NB4 (cell line): ENCODE measurements around the gene HYAL3.
A peak's percentile ranks its signal among the peaks of the same experiment; 100 is the strongest.

ENCODE experiments used
- DNase-seq: peaks from one replicate; pipeline ENCODE4 v3.0.0; 2010; ENCODE audit warnings: low read depth
- H3K4me3 ChIP-seq: one replicate; pipeline ENCODE4 v1.5.1; 2011; ENCODE audit warnings: mild to moderate bottlenecking, low read depth, low read length, moderate library complexity
- MYC ChIP-seq: IDR thresholded peaks from 2 replicates; pipeline ENCODE4 v1.6.1; 2011; ENCODE audit warnings: low read depth, low read length
- POLR2A ChIP-seq: IDR thresholded peaks from 2 replicates; pipeline ENCODE4 v1.6.1; 2011; ENCODE audit warnings: mild to moderate bottlenecking; ENCODE audit not compliant: insufficient read length; ENCODE audit errors: extremely low read depth
- TF ChIP-seq, protein P1 (sequence below): IDR thresholded peaks from one replicate; pipeline ENCODE4 v1.5.1; 2012; ENCODE audit warnings: low read depth, low read length
- TF ChIP-seq, protein P2 (sequence below): IDR thresholded peaks from 2 replicates; pipeline ENCODE4 v1.6.1; 2011; ENCODE audit warnings: low read depth, low read length

Gene HYAL3

DNA sequence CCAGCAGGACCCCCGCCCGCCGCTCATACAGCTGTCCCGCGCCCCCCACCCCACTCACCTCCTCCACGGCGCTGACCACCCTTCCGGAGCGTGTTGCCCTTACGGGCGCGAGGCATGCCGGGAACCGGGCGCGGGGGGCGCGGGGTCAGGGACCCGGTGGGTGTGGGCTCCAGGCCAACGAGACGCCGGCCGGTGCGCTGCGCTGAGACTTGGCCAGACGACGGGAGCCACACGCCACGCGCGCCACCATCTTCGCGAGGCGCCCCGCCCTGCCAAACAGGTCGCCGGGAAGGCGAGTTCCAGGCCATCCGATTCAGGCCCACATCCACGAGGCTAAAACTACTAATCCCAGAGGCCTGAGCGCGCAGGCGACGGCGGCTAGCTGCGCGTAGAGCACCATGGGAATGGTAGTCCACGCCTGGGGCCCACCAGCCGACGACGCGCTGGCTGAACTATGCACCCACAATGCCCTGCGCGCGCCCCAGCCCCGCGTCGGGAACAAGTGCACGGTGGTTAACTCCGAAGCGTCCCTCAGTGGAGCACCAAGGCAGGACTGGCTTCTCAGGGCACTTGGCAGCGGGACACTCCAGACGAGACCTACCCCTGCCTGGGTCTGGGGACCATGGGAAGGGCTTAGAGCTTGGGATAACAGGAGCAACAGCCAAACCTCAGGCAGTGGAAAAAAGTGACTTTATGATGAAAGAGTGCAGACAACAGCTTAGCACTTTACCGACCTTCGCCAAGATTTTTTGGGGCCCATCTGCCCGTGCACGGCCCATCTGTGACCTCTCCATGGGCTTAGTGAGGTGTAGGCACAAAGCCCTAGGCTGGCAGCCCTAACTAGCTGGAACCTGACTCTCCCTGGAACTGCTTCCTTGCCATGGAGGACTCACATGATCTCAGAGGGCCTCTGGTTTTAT lies 6.8 kb downstream of the HYAL3 start, which contains the start of gene IFRD2:
TSS of gene IFRD2 (minus strand) at position 271 of the 920 bp plus-strand sequence. CDS start at position 116, 155 bp downstream.
- H3K4me3 ChIP-seq = peak within 1 kb of the TSS; percentile 98
- peak; percentile 62 for TF ChIP-seq POLR2A
- TF ChIP-seq MYC = peak; percentile 96
- TF ChIP-seq, protein P1, sequence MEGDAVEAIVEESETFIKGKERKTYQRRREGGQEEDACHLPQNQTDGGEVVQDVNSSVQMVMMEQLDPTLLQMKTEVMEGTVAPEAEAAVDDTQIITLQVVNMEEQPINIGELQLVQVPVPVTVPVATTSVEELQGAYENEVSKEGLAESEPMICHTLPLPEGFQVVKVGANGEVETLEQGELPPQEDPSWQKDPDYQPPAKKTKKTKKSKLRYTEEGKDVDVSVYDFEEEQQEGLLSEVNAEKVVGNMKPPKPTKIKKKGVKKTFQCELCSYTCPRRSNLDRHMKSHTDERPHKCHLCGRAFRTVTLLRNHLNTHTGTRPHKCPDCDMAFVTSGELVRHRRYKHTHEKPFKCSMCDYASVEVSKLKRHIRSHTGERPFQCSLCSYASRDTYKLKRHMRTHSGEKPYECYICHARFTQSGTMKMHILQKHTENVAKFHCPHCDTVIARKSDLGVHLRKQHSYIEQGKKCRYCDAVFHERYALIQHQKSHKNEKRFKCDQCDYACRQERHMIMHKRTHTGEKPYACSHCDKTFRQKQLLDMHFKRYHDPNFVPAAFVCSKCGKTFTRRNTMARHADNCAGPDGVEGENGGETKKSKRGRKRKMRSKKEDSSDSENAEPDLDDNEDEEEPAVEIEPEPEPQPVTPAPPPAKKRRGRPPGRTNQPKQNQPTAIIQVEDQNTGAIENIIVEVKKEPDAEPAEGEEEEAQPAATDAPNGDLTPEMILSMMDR = no peak
- TF ChIP-seq, protein P2, sequence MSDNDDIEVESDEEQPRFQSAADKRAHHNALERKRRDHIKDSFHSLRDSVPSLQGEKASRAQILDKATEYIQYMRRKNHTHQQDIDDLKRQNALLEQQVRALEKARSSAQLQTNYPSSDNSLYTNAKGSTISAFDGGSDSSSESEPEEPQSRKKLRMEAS = peak; percentile 88
- DNase-seq = peak; percentile 99

DNA sequence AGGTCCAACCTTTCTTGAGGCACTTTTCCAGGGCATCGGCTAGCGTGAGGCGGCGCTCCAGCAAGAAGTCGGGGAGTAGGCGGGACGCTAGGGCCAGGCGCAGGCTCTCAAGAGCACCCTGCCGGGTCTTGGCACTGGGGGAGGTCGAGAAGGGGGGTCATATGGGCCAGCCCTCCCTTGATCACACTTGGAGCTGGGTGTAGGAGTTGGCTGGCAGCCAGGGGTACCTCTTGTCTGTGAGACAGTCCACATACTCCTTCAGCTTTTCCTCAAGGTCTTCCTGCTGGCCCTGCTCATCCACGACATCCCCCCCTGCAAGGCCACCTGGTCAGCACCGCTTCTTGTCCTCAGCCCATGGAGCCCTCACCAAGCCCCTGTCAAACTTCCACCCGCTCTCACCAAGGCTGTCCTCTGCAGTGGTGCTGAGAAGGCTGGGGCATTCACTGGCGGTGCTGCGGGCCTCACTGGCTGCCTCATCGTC lies 9.0 kb downstream of the HYAL3 start:
- no peak overlapping the region for H3K4me3 ChIP-seq
- no peak for DNase-seq
- TF ChIP-seq POLR2A (no peak), MYC (no peak)
- TF ChIP-seq, protein P2 = no peak
- TF ChIP-seq, protein P1 = no peak

DNA sequence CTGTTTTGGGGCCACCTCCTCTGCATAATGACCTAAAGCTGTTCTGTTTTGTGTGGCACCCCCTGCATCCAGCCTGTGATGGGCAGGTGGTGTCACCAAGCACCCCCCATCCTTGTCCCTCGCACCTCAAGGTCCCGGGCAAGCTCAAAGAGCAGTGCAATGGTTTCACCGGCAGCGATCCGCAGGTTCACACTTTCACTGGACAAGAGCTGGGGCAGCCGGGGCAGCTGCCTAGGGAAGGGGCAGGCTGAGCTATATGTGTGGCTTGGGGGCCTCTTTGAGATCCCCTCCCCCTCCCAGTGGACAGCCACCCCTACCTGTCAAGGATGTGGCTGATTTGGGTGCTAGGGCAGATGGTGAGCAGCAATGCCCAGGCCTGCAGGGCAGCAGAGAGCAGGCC lies 10.1 kb downstream of the HYAL3 start:
- no peak for DNase-seq
- H3K4me3 ChIP-seq = no peak overlapping the region
- TF ChIP-seq MYC (no peak), POLR2A (no peak)
- TF ChIP-seq, protein P1 = no peak
- TF ChIP-seq, protein P2 = no peak

DNA sequence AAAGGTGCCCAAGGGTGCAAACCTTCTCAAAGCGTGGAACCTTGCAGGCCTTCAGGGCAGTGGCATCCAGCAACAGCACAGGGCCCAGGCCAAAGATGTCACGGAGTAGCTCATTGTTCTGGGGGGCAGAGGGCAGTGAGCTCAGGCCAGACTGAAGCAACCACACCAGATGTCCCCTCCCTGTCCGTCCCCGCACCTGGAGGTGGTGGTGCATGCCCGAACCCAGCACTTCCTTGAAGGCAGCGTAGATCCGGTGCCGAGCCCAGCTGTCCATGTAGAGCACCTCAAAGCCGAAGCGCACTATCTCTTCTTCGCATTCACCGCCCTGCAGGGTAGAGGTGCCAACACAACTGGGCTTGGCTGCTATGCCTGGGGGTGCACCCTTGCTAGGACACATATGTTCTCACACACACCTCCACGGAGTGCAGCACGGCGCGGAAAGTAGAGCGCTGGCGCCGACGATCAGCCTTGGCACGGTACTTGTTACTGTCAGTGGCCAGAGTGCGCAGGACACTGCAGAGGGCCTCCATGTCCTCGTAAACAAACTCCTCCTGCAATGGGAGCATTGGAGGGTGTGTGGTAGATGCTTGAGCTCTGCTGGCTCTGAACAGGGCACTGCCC lies 10.7 kb downstream of the HYAL3 start:
- TF ChIP-seq POLR2A (no peak), MYC (no peak)
- TF ChIP-seq, protein P1 = no peak
- TF ChIP-seq, protein P2 = no peak
- no peak overlapping the region for H3K4me3 ChIP-seq
- no peak for DNase-seq

DNA sequence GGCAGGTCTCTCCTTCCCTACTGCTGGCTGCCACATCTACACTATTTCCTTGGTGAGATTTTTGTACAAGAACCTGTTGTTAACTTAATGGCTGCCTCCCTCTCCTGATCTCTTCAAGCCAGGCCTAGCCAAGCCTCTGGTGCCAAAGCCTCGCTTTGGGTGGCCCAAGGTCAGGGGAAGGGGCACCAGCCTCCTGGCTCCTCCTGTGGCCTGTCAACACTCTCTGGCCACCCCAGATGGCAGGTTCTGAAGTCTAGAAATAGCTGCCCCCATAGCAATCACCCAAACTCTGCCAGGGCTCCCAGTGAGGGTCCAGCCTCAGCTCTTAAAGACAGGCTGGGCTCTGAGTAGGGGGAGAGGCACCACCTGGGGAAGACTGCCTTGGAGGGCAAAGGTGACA lies 11.9 kb downstream of the HYAL3 start:
- TF ChIP-seq, protein P1 = no peak
- DNase-seq = no peak
- no peak overlapping the region for H3K4me3 ChIP-seq
